H1 (cell line): ENCODE data around the gene SHQ1. TPM values are rescaled to one million over a fixed set of nuclear protein-coding genes. Genes with fewer than 3 reads are reported as not detected.

Experiments
- CTCF ChIA-PET: fragments of 300-600 bp; sonication (Branson Sonifier 250); formaldehyde crosslinking; loops from one replicate; lab custom pipeline; 2021; ENCODE audit not compliant: partially characterized antibody; lab: Charles Lee
- POLR2A ChIA-PET: fragments of 300-600 bp; sonication (Branson Sonifier 250); formaldehyde crosslinking; loops from one replicate; lab custom pipeline; 2021; ENCODE audit warnings: inconsistent platforms; ENCODE audit not compliant: partially characterized antibody; lab: Charles Lee
- DNase-seq, 2 experiments: peaks; one replicate each; pipeline versions ENCODE4 v3.0.0 to v3.0.0-alpha.2; 2010 to 2022; ENCODE audit warnings: low spot score in 2 of 2, low read depth in 1 of 2, mixed read lengths in 1 of 2
- FAIRE-seq: peaks from 2 replicates; lab custom pipeline; 2011; peaks lifted over from hg19 to GRCh38; lab: Jason Lieb, UNC
- H2AFZ ChIP-seq: 2 replicates; pipeline ENCODE4 v1.8.1; 2012; ENCODE audit warnings: low read length, inconsistent platforms
- H2AK5ac ChIP-seq: 2 replicates; pipeline ENCODE4 v1.6.1; 2013; ENCODE audit warnings: low read depth, low read length
- H2BK120ac ChIP-seq: replicated peaks from 2 replicates; pipeline ENCODE3; 2013; ENCODE audit warnings: low read depth, low read length, inconsistent platforms
- H2BK12ac ChIP-seq: 2 replicates; pipeline ENCODE4 v1.6.1; 2013; ENCODE audit warnings: low read depth, low read length
- H2BK15ac ChIP-seq: 2 replicates; pipeline ENCODE4 v1.6.1; 2013; ENCODE audit warnings: low read length
- H2BK20ac ChIP-seq: 2 replicates; pipeline ENCODE4 v1.6.1; 2013; ENCODE audit warnings: low read length
- H2BK5ac ChIP-seq: 2 replicates; pipeline ENCODE4 v1.6.1; 2013; ENCODE audit warnings: low read depth, low read length
- H3K14ac ChIP-seq: 2 replicates; pipeline ENCODE4 v1.6.1; 2013; ENCODE audit warnings: inconsistent platforms; ENCODE audit not compliant: insufficient read length
- H3K18ac ChIP-seq: 2 replicates; pipeline ENCODE4 v1.6.1; 2013; ENCODE audit warnings: low read length; ENCODE audit errors: extremely low read depth
- H3K23ac ChIP-seq: 2 replicates; pipeline ENCODE4 v1.6.1; 2013; ENCODE audit warnings: inconsistent platforms; ENCODE audit not compliant: insufficient read length
- H3K23me2 ChIP-seq: 2 replicates; pipeline ENCODE4 v1.6.1; 2013; ENCODE audit warnings: low read depth, low read length
- H3K27ac ChIP-seq: 2 replicates; pipeline ENCODE4 v1.6.1; 2011; ENCODE audit warnings: low read depth, low read length, inconsistent platforms
- H3K27me3 ChIP-seq, 4 experiments: replicated peaks in 1 of 4; 1 replicate in 1 of 4; 2 replicates in 3 of 4; pipeline versions ENCODE4 v1.6.1 to v1.8.1; 2011 to 2013; ENCODE audit warnings: low read length in 3 of 4, mild to moderate bottlenecking in 3 of 4, inconsistent platforms in 2 of 4, mixed read lengths in 2 of 4, moderate library complexity in 1 of 4; ENCODE audit not compliant: control insufficient read depth in 3 of 4, insufficient read depth in 3 of 4; ENCODE audit errors: extremely low read depth in 1 of 4
- H3K36me3 ChIP-seq, 4 experiments: 2 replicates each; pipeline versions ENCODE4 v1.6.1 to v1.8.1; 2011 to 2013; ENCODE audit warnings: mild to moderate bottlenecking in 4 of 4, low read length in 3 of 4, moderate library complexity in 2 of 4, control low read depth in 1 of 4, inconsistent platforms in 1 of 4; ENCODE audit not compliant: insufficient read depth in 4 of 4, control insufficient read depth in 2 of 4
- H3K4ac ChIP-seq: replicated peaks from 2 replicates; pipeline ENCODE3; 2013; ENCODE audit warnings: low read length, low read depth, mixed read lengths, inconsistent platforms; ENCODE audit not compliant: insufficient read length
- H3K4me1 ChIP-seq, 4 experiments: replicated peaks in 1 of 4; 1 replicate in 1 of 4; 2 replicates in 3 of 4; pipeline versions ENCODE4 v1.6.1 to v1.8.1; 2011 to 2013; ENCODE audit warnings: low read length in 3 of 4, inconsistent platforms in 2 of 4, mixed read lengths in 1 of 4; ENCODE audit not compliant: insufficient read depth in 4 of 4, control insufficient read depth in 3 of 4
- H3K4me2 ChIP-seq, 2 experiments: 2 replicates each; pipeline versions ENCODE4 v1.6.1 to v1.8.1; 2011 to 2013; ENCODE audit warnings: low read depth in 2 of 2, low read length in 2 of 2, control low read depth in 1 of 2, inconsistent platforms in 1 of 2, mild to moderate bottlenecking in 1 of 2; ENCODE audit not compliant: insufficient read depth in 1 of 2
- H3K4me3 ChIP-seq, 4 experiments: fragments of 200-600, 300-600 bp in 1 of 4; sonication (generic), shearing (Covaris generic), sonication (Bioruptor Twin) in 1 of 4; 2 replicates each; pipeline versions ENCODE4 v1.5.1 to v1.8.1; 2011 to 2016; ENCODE audit warnings: low read length in 4 of 4, low read depth in 3 of 4, control low read depth in 2 of 4, inconsistent platforms in 2 of 4, mild to moderate bottlenecking in 2 of 4, mixed read lengths in 1 of 4, moderate library complexity in 1 of 4; ENCODE audit not compliant: insufficient read depth in 2 of 4; ENCODE audit errors: extremely low read depth in 1 of 4
- H3K56ac ChIP-seq: replicated peaks from 2 replicates; pipeline ENCODE3; 2013; ENCODE audit warnings: low read depth, mild to moderate bottlenecking, mixed read lengths, low read length, inconsistent platforms; ENCODE audit not compliant: insufficient read length
- H3K79me1 ChIP-seq: 2 replicates; pipeline ENCODE4 v1.6.1; 2013; ENCODE audit warnings: low read depth, low read length, control low read depth
- H3K79me2 ChIP-seq, 2 experiments: 2 replicates each; pipeline versions ENCODE4 v1.6.1 to v1.8.1; 2012 to 2013; ENCODE audit warnings: low read length in 2 of 2, mild to moderate bottlenecking in 2 of 2, inconsistent platforms in 1 of 2; ENCODE audit not compliant: insufficient read depth in 2 of 2, control insufficient read depth in 1 of 2
- H3K9ac ChIP-seq, 4 experiments: replicated peaks in 1 of 4; 1 replicate in 1 of 4; 2 replicates in 3 of 4; pipeline versions ENCODE4 v1.6.1 to v1.8.1; 2011 to 2013; ENCODE audit warnings: low read depth in 3 of 4, low read length in 3 of 4, control low read depth in 2 of 4, mild to moderate bottlenecking in 2 of 4, moderate library complexity in 2 of 4, inconsistent platforms in 1 of 4; ENCODE audit errors: extremely low read depth in 1 of 4
- H3K9me3 ChIP-seq, 2 experiments: 2 replicates each; pipeline versions ENCODE4 v1.6.1 to v1.8.1; 2012 to 2013; ENCODE audit warnings: mild to moderate bottlenecking in 2 of 2, moderate library complexity in 2 of 2, control low read depth in 1 of 2, inconsistent platforms in 1 of 2, low read depth in 1 of 2, low read length in 1 of 2, mixed read lengths in 1 of 2; ENCODE audit not compliant: insufficient read depth in 2 of 2
- H4K20me1 ChIP-seq, 2 experiments: replicated peaks in 1 of 2; 2 replicates each; pipeline versions ENCODE3 to v1.8.1; 2011 to 2013; ENCODE audit warnings: inconsistent platforms in 2 of 2, low read length in 2 of 2, mild to moderate bottlenecking in 1 of 2; ENCODE audit not compliant: insufficient read depth in 2 of 2, control insufficient read depth in 1 of 2
- H4K5ac ChIP-seq: 2 replicates; pipeline ENCODE4 v1.6.1; 2013; ENCODE audit warnings: low read length, low read depth, mixed read lengths, inconsistent platforms; ENCODE audit not compliant: insufficient read length
- H4K8ac ChIP-seq: 2 replicates; pipeline ENCODE4 v1.8.0; 2013; ENCODE audit warnings: mild to moderate bottlenecking, moderate library complexity, low read length, inconsistent platforms; ENCODE audit not compliant: insufficient read depth; ENCODE audit errors: extremely low read depth
- H4K91ac ChIP-seq: replicated peaks from 2 replicates; pipeline ENCODE3; 2013; ENCODE audit warnings: low read length, mixed read lengths, inconsistent platforms; ENCODE audit not compliant: insufficient read length
- CBX8 ChIP-seq: fragments of 300-800, 300-1000 bp; sonication (generic); IDR thresholded peaks from 2 replicates; pipeline ENCODE4 v1.7.1; 2016; ENCODE audit warnings: low read depth, low read length, borderline replicate concordance
- EP300 ChIP-seq, 2 experiments: IDR thresholded peaks; 1 replicate in 1 of 2; 2 replicates in 1 of 2; pipeline ENCODE4 v1.6.1; 2011 to 2012; ENCODE audit warnings: low read depth in 2 of 2, low read length in 2 of 2, mild to moderate bottlenecking in 2 of 2, borderline replicate concordance in 1 of 2, inconsistent platforms in 1 of 2, moderate library complexity in 1 of 2
- RAD21 ChIP-seq, 2 experiments: IDR thresholded peaks in 1 of 2; conservative IDR thresholded peaks in 1 of 2; 2 replicates each; pipeline ENCODE4 v1.6.1; 2011; ENCODE audit warnings: low read depth in 2 of 2, low read length in 2 of 2, improper control_type of control experiment in 1 of 2, inconsistent platforms in 1 of 2, mild to moderate bottlenecking in 1 of 2, moderate library complexity in 1 of 2
- SIRT6 ChIP-seq: IDR thresholded peaks from one replicate; pipeline ENCODE4 v1.7.1; 2012; ENCODE audit warnings: low read length, inconsistent platforms
- WGBS, 2 experiments: shearing (Covaris generic) in 1 of 2; methylation state at CpG; one replicate each; pipeline versions ENCODE4 v1.1.6 to v1.1.7; 2013 to 2015; ENCODE audit warnings: low lambda C conversion rate in 2 of 2, mixed read lengths in 2 of 2, inconsistent platforms in 1 of 2, low coverage in 1 of 2, missing lambda C conversion rate in 1 of 2; ENCODE audit not compliant: insufficient replicate concordance in 2 of 2, insufficient coverage in 1 of 2, insufficient read length in 1 of 2; ENCODE audit errors: extremely low coverage in 1 of 2, missing lambda C conversion rate in 1 of 2; 5-methylcytosine and 5-hydroxymethylcytosine counted together
- polyA plus RNA-seq, 7 experiments: library from polyadenylated mRNA; depleted of rRNA in 3 of 7; stranded (reverse) in 5 of 7; unstranded in 2 of 7; fragments of >200 nt in 5 of 7; fragments of 200-250 nt in 2 of 7; gene quantifications; 1 replicate in 5 of 7; 2 replicates in 1 of 7; 4 replicates in 1 of 7; pipeline versions ENCODE4 v1.2.1 to v1.2.3, GENCODE V29; 2011 to 2013; ENCODE audit warnings: missing spikeins in 2 of 7, mixed read lengths in 2 of 7
- total RNA-seq: library from RNA; stranded (reverse); fragmentation: NEBNext Ultra II Directional; extraction: Animal tissue kit (Norgen Biotek cat#: 25700); gene quantifications from 2 replicates; pipeline ENCODE4 v1.2.1, GENCODE V29; 2021

SHQ1 gene
- total and polyA plus RNA-seq, 2 of the 8 experiments (the other 6 are each of a cell fraction or from before 2014, with no cell fraction given) = 10.7 to 34.4 TPM

- no peak for DNase-seq
- Histone ChIP-seq H2AFZ (no peak overlapping the region), H4K5ac (no peak overlapping the region), H3K27me3 (no peaks in the 10 kb centered on the region), H2BK120ac (no peak overlapping the region), H3K23me2 (no peaks in the 10 kb centered on the region), H3K36me3 (peaks cover 0 to 2% (median under 1%) of the 10 kb centered on the region in 4 experiments; a peak in 1 of 8 replicates), H4K91ac (no peak overlapping the region), H3K27ac (no peak overlapping the region), H3K23ac (no peak overlapping the region), H3K18ac (no peak overlapping the region), H2AK5ac (no peak overlapping the region), H3K14ac (no peak overlapping the region), H3K4ac (no peak overlapping the region), H2BK12ac (no peak overlapping the region), H4K20me1 (no peaks in the 10 kb centered on the region), H3K79me2 (no peaks in the 10 kb centered on the region), H3K9ac (no peak overlapping the region), H4K8ac (no peak overlapping the region), H2BK15ac (no peak overlapping the region), H3K4me3 (no peak overlapping the region), H2BK5ac (no peak overlapping the region), H2BK20ac (no peak overlapping the region), H3K4me2 (no peak overlapping the region), H3K56ac (no peak overlapping the region), H3K9me3 (no peaks in the 10 kb centered on the region), H3K4me1 (peaks cover 0 to 8% (median 1%) of the 10 kb centered on the region in 4 experiments; a peak in 4 of 7 replicates), H3K79me1 (no peaks in the 10 kb centered on the region)
- ChIA-PET POLR2A (no interaction called here), CTCF (interaction anchor here (0.6 to 2.2 kb wide), 3 partner anchors 21 to 308 kb away, joined by 3 to 12 read pairs (median 3); no protein-coding TSS in a partner anchor)
- TF ChIP-seq EP300 (IDR thresholded peaks at IDR 0.05; ENCODE audit: borderline replicate concordance in 1 of 2, low read depth in 2 of 2, low read length in 2 of 2) = no peak
- TF ChIP-seq SIRT6 = no peak
- no peak for TF ChIP-seq CBX8
- no peak for TF ChIP-seq RAD21 (IDR thresholded peaks at IDR 0.05 in 1 of 2, conservative IDR thresholded peaks at IDR 0.05 in 1 of 2; ENCODE audit: low read depth in 2 of 2, low read length in 2 of 2)
- 82% methylated on average over 3 of the region's 3 CpGs; no CpG with 5 or more reads in 1 of the 2 experiments for WGBS, 2 experiments
- FAIRE-seq = no peak
These were observed 31.3 kb downstream of the SHQ1 start for GRCh38 chr3:72816862-72817355.
